ENCODE measurements around the gene GABBR2. TPM values are rescaled to one million over a fixed set of nuclear protein-coding genes. Genes with fewer than 3 reads are reported as not detected.

The GABBR2 gene
- total and polyA plus RNA-seq, 9 of the 15 experiments (the other 6 are each of a cell fraction or from before 2014, with no cell fraction given) = 0.15 to 1.9 (median 0.32) TPM

DNA sequence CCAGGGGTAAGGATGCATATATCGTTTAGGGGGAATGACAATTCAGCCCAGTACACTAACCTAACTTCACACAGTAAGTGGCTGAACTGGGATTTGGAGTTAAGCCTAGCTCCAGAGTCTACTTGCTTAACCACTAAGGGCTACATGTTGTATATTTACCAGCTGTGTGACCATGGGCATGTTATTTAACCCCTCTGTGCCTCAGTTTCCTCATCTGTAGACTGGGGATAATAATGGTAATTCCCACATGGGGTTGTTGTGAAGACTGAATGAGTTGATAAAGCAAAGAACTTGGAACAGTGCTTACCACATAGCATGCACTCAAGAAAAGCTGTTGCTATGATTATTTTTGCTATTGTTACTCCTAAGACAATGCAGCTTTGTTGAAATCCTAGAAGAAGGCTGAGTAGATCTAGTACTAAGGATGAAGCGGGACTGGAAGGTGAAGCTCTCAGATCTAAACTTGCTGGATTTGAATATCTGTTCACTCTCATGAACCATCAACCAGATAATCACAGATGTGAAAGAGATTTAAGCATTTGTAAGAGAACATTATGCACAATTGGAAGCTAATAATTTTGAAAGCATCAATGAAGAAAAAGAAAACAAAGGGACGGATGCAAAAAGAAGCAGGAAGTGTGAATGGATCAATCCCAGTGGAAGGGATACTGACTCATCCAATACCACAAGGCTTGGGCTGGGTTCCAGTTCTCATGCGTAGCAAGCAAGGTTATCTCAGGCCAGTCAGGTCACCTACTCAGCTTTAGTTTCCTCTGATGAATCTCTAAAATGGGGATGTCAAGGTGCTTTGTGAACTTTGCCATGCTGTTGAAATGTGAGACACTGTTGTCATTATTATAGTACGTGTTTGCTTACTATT, 374.8 kb downstream of the GABBR2 start (continued):
- TF ChIP-seq, protein P1, sequence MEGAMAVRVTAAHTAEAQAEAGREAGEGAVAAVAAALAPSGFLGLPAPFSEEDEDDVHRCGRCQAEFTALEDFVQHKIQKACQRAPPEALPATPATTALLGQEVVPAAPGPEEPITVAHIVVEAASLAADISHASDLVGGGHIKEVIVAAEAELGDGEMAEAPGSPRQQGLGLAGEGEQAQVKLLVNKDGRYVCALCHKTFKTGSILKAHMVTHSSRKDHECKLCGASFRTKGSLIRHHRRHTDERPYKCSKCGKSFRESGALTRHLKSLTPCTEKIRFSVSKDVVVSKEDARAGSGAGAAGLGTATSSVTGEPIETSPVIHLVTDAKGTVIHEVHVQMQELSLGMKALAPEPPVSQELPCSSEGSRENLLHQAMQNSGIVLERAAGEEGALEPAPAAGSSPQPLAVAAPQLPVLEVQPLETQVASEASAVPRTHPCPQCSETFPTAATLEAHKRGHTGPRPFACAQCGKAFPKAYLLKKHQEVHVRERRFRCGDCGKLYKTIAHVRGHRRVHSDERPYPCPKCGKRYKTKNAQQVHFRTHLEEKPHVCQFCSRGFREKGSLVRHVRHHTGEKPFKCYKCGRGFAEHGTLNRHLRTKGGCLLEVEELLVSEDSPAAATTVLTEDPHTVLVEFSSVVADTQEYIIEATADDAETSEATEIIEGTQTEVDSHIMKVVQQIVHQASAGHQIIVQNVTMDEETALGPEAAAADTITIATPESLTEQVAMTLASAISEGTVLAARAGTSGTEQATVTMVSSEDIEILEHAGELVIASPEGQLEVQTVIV (CRISPR knock-in tag; IDR thresholded peaks at IDR 0.05; ENCODE audit: borderline replicate concordance) = no peak
- TF ChIP-seq, protein P2, sequence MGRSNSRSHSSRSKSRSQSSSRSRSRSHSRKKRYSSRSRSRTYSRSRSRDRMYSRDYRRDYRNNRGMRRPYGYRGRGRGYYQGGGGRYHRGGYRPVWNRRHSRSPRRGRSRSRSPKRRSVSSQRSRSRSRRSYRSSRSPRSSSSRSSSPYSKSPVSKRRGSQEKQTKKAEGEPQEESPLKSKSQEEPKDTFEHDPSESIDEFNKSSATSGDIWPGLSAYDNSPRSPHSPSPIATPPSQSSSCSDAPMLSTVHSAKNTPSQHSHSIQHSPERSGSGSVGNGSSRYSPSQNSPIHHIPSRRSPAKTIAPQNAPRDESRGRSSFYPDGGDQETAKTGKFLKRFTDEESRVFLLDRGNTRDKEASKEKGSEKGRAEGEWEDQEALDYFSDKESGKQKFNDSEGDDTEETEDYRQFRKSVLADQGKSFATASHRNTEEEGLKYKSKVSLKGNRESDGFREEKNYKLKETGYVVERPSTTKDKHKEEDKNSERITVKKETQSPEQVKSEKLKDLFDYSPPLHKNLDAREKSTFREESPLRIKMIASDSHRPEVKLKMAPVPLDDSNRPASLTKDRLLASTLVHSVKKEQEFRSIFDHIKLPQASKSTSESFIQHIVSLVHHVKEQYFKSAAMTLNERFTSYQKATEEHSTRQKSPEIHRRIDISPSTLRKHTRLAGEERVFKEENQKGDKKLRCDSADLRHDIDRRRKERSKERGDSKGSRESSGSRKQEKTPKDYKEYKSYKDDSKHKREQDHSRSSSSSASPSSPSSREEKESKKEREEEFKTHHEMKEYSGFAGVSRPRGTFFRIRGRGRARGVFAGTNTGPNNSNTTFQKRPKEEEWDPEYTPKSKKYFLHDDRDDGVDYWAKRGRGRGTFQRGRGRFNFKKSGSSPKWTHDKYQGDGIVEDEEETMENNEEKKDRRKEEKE (IDR thresholded peaks at IDR 0.05; ENCODE audit: borderline replicate concordance in 1 of 2, control insufficient read depth in 1 of 2, low read depth in 2 of 2, low read length in 1 of 2) = no peak
- no peak for TF ChIP-seq MAFF (IDR thresholded peaks at IDR 0.05; ENCODE audit: low read length)
- TF ChIP-seq MEF2A (IDR thresholded peaks at IDR 0.05; ENCODE audit: control insufficient read depth, low read depth, low read length) = no peak
- TF ChIP-seq TAL1 (IDR thresholded peaks at IDR 0.05) = peak; percentile 10; the same call in 1 of the 2 replicates
- no peak for TF ChIP-seq ZZZ3 (IDR thresholded peaks at IDR 0.05)
- TF ChIP-seq CBFA2T3 (IDR thresholded peaks at IDR 0.05) = peak; percentile 71
- TF ChIP-seq DACH1 (IDR thresholded peaks at IDR 0.05; ENCODE audit: partially characterized antibody) = no peak
- TF ChIP-seq RBM25 (IDR thresholded peaks at IDR 0.05; ENCODE audit: low read depth, low read length, severe bottlenecking) = peak; percentile 78
- TF ChIP-seq, protein P3, sequence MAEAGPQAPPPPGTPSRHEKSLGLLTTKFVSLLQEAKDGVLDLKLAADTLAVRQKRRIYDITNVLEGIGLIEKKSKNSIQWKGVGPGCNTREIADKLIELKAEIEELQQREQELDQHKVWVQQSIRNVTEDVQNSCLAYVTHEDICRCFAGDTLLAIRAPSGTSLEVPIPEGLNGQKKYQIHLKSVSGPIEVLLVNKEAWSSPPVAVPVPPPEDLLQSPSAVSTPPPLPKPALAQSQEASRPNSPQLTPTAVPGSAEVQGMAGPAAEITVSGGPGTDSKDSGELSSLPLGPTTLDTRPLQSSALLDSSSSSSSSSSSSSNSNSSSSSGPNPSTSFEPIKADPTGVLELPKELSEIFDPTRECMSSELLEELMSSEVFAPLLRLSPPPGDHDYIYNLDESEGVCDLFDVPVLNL (CRISPR knock-in tag; IDR thresholded peaks at IDR 0.05; ENCODE audit: low read depth) = no peak
- TF ChIP-seq, protein P4, sequence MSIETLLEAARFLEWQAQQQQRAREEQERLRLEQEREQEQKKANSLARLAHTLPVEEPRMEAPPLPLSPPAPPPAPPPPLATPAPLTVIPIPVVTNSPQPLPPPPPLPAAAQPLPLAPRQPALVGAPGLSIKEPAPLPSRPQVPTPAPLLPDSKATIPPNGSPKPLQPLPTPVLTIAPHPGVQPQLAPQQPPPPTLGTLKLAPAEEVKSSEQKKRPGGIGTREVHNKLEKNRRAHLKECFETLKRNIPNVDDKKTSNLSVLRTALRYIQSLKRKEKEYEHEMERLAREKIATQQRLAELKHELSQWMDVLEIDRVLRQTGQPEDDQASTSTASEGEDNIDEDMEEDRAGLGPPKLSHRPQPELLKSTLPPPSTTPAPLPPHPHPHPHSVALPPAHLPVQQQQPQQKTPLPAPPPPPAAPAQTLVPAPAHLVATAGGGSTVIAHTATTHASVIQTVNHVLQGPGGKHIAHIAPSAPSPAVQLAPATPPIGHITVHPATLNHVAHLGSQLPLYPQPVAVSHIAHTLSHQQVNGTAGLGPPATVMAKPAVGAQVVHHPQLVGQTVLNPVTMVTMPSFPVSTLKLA (conservative IDR thresholded peaks at IDR 0.05) = no peak
- TF ChIP-seq, protein P5, sequence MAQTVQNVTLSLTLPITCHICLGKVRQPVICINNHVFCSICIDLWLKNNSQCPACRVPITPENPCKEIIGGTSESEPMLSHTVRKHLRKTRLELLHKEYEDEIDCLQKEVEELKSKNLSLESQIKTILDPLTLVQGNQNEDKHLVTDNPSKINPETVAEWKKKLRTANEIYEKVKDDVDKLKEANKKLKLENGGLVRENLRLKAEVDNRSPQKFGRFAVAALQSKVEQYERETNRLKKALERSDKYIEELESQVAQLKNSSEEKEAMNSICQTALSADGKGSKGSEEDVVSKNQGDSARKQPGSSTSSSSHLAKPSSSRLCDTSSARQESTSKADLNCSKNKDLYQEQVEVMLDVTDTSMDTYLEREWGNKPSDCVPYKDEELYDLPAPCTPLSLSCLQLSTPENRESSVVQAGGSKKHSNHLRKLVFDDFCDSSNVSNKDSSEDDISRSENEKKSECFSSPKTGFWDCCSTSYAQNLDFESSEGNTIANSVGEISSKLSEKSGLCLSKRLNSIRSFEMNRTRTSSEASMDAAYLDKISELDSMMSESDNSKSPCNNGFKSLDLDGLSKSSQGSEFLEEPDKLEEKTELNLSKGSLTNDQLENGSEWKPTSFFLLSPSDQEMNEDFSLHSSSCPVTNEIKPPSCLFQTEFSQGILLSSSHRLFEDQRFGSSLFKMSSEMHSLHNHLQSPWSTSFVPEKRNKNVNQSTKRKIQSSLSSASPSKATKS (CRISPR knock-in tag; IDR thresholded peaks at IDR 0.05) = no peak
- TF ChIP-seq NUFIP1 (IDR thresholded peaks at IDR 0.05; ENCODE audit: partially characterized antibody) = no peak
- no peak for TF ChIP-seq ZNF24 (IDR thresholded peaks at IDR 0.05)
- peak; percentile 85 for TF ChIP-seq NFIC (IDR thresholded peaks at IDR 0.05)

Data from K562 (cell line).